Kidney (tissue), 14 donors: ENCODE results near the gene TRIM27. TPM values are rescaled to one million over a fixed set of nuclear protein-coding genes. Genes with fewer than 3 reads are reported as not detected.
"Not testable (repeated sequence)": the region's sequence is repeated elsewhere in the genome, so short reads cannot be mapped to it uniquely, and the experiment has no call there.

Experiments used
- DNase-seq, 5 donors: peaks; one replicate each; pipeline ENCODE4 v3.0.0-alpha.2; 2013 to 2020
- FAIRE-seq: peaks from 2 replicates; lab custom pipeline; 2012; peaks lifted over from hg19 to GRCh38; lab: Jason Lieb, UNC
- H3K27ac ChIP-seq, 2 donors: one replicate each; pipeline ENCODE4 v1.7.0; 2013; ENCODE audit warnings: low read depth in 2 of 2, low read length in 2 of 2, inconsistent platforms in 1 of 2
- H3K27me3 ChIP-seq: one replicate; pipeline ENCODE4 v1.7.1; 2013; ENCODE audit warnings: low read length, inconsistent platforms; ENCODE audit not compliant: control insufficient read depth, insufficient read depth
- H3K36me3 ChIP-seq, 3 donors: one replicate each; pipeline versions ENCODE4 v1.7.0 to v1.7.1; 2013; ENCODE audit warnings: low read length in 3 of 3, control low read depth in 1 of 3, inconsistent platforms in 1 of 3; ENCODE audit not compliant: insufficient read depth in 3 of 3, control insufficient read depth in 2 of 3
- H3K4me1 ChIP-seq, 3 donors: one replicate each; pipeline versions ENCODE4 v1.7.0 to v1.7.1; 2013; ENCODE audit warnings: low read length in 3 of 3, inconsistent platforms in 1 of 3, low read depth in 1 of 3; ENCODE audit not compliant: control insufficient read depth in 2 of 3, insufficient read depth in 2 of 3
- H3K4me3 ChIP-seq, 3 donors: one replicate each; pipeline versions ENCODE4 v1.7.0 to v1.8.1; 2013; ENCODE audit warnings: low read length in 3 of 3, control low read depth in 1 of 3, inconsistent platforms in 1 of 3
- H3K9ac ChIP-seq, 3 donors: one replicate each; pipeline versions ENCODE4 v1.7.0 to v1.7.1; 2013; ENCODE audit warnings: low read length in 3 of 3, control low read depth in 1 of 3, inconsistent platforms in 1 of 3
- H3K9me3 ChIP-seq, 3 donors: one replicate each; pipeline versions ENCODE4 v1.7.0 to v1.7.1; 2013; ENCODE audit warnings: low read length in 3 of 3, control low read depth in 1 of 3, inconsistent platforms in 1 of 3; ENCODE audit not compliant: control insufficient read depth in 2 of 3, insufficient read depth in 1 of 3
- CTCF ChIP-seq: IDR thresholded peaks from 3 replicates; pipeline ENCODE4 v1.5.1; 2012; ENCODE audit warnings: mild to moderate bottlenecking, moderate library complexity, borderline replicate concordance; ENCODE audit not compliant: insufficient read depth; ENCODE audit errors: extremely low read depth
- intact Hi-C: fragments of 100-400 bp; cut with DNase I; formaldehyde crosslinking; loops from one replicate; pipeline ENCODE4 v1.11.1; 2022
- polyA plus RNA-seq: library from polyadenylated mRNA; stranded (reverse); fragments of 350-450 nt; fragmentation: Illumina TruSeq; extraction: RNeasy Lipid Tissue Mini Kit (QIAGEN cat#74804); gene quantifications from one replicate; pipeline ENCODE4 v1.2.3, GENCODE V29; 2014; ENCODE audit warnings: low read depth, low replicate concordance; ENCODE audit not compliant: insufficient read depth
- total RNA-seq: library from RNA; stranded (reverse); fragmentation: NEBNext Ultra II Directional; extraction: Animal tissue kit (Norgen Biotek cat#: 25700); gene quantifications from one replicate; pipeline ENCODE4 v1.2.1, GENCODE V29; 2021
- donor health status: control.
- donor health status: control.
- donor health status: control.
- donor health status: control.
- donor health status: control.
- donor health status: DM: yes; HTN: yes; CAD: no.
- donor health status: Normal renal cell carcinoma (clear cell type).

The TRIM27 gene
- total and polyA plus RNA-seq, 2 donors from 2014 or later = 33.9 to 47.7 TPM

- no peak for FAIRE-seq
These were observed 44.7 kb upstream of the TRIM27 start for GRCh38 chr6:28968476-28968875.

GRCh38 chr6:28965706-28966105 is 41.9 kb upstream of the TRIM27 start:
- intact Hi-C loops = no loop called here
- Histone ChIP-seq H3K36me3 (no peaks in the 10 kb centered on the region), H3K4me3 (no peak overlapping the region), H3K27ac (no peak overlapping the region), H3K4me1 (no peaks in the 10 kb centered on the region), H3K27me3 (no peaks in the 10 kb centered on the region), H3K9ac (no peak overlapping the region), H3K9me3 (peaks cover 0 to 4% (median 0%) of the 10 kb centered on the region in 3 donors)
- FAIRE-seq (no peak), DNase-seq (no peak)
- TF ChIP-seq CTCF = no peak

More at GRCh38 chr6:28968476-28968875, 44.7 kb upstream of the TRIM27 start:
- H3K9me3 ChIP-seq = peaks cover 0 to 4% (median 0%) of the 10 kb centered on the region in 3 donors
- no peaks in the 10 kb centered on the region for H3K27me3 ChIP-seq
- H3K4me1 ChIP-seq = no peaks in the 10 kb centered on the region
- no peak for DNase-seq
- no peak overlapping the region for H3K9ac ChIP-seq
- no peaks in the 10 kb centered on the region for H3K36me3 ChIP-seq
- intact Hi-C loops = no loop called here
- H3K27ac ChIP-seq = no peak overlapping the region
- no peak overlapping the region for H3K4me3 ChIP-seq
- no peak for TF ChIP-seq CTCF

- DNase-seq = no peak
- Histone ChIP-seq H3K36me3 (no peaks in the 10 kb centered on the region), H3K27ac (no peak overlapping the region), H3K9me3 (no peaks in the 10 kb centered on the region), H3K4me1 (no peaks in the 10 kb centered on the region), H3K9ac (no peak overlapping the region), H3K27me3 (no peaks in the 10 kb centered on the region), H3K4me3 (no peak overlapping the region)
- no peak for TF ChIP-seq CTCF
- no peak for FAIRE-seq
- intact Hi-C loops = no loop called here
These were observed 37.2 kb upstream of the TRIM27 start for GRCh38 chr6:28960846-28961500.

- H3K36me3 ChIP-seq, H3K4me3 ChIP-seq, DNase-seq, intact Hi-C loops, H3K9ac ChIP-seq, H3K9me3 ChIP-seq, H3K4me1 ChIP-seq, FAIRE-seq, H3K27me3 ChIP-seq, H3K27ac ChIP-seq: not testable (repeated sequence)
These were observed 34.9 kb upstream of the TRIM27 start for GRCh38 chr6:28958561-28959243.

GRCh38 chr6:28957795-28958314 is 34.1 kb upstream of the TRIM27 start:
- H3K4me3 ChIP-seq, H3K9me3 ChIP-seq, intact Hi-C loops, DNase-seq, H3K27me3 ChIP-seq, FAIRE-seq, H3K36me3 ChIP-seq, H3K27ac ChIP-seq, H3K4me1 ChIP-seq, H3K9ac ChIP-seq: not testable (repeated sequence)
